ENCODE measurements around the gene SULF2. TPM values are rescaled to one million over a fixed set of nuclear protein-coding genes. Genes with fewer than 3 reads are reported as not detected.
A peak's percentile ranks its signal among the peaks of the same experiment; 100 is the strongest.

Gene SULF2
- total RNA-seq, 1 donor from 2014 or later: 40.4 TPM

DNA sequence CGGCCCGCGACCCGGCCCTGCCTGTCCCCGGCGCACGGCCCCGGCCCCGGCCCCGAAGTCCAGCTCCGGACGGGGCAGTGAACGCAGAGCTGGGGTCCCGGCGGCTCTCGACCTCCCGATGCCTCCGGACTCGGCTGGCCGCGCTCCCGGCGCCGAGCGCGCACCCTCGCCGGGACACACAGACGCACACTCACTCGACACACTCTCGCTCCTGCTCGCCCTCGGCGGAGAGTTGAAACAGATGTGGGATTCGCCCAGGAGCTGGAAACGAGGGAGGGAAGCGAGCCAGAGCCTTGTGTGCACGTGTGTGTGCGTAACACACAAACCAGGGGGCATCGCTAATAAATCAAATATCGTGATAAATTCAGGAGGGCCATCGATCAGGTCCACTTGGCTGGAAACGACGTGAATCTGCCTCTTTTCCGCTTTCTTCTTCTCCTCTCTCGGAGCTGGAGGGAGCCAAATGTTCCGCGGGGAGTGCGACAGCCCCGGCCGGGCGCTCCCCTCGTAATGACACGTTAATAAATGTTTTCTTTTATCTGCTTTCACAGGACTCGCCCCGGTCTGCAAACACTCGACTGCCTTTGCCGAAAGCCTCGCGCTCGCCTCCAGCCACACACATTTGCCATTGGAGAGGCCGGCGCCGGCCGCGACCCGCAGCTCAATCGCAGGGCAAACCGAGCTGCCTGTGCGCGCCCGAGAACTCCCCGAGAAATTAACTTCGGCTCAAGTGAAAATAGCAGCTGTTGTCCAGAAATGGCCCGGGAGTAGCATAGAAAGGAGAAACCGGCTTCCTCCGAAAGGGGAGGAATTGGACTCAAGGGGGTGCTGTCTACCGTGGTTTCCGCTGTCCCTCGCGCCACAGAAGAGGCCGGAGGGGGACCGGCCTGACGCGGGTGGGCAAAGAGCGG, 828 bp upstream of the SULF2 start:
- peaks cover 46% of the 10 kb centered on the region for H3K4me1 Mint-ChIP-seq (ENCODE audit: unreplicated experiment)
- H3K27ac Mint-ChIP-seq (ENCODE audit: unreplicated experiment): peak overlapping the region; percentile 83
- peaks cover 10% of the 10 kb centered on the region for H3K27me3 Mint-ChIP-seq (ENCODE audit: unreplicated experiment)
- H3K9me3 Mint-ChIP-seq (ENCODE audit: unreplicated experiment): no peaks in the 10 kb centered on the region
- TF ChIP-seq, protein P1, sequence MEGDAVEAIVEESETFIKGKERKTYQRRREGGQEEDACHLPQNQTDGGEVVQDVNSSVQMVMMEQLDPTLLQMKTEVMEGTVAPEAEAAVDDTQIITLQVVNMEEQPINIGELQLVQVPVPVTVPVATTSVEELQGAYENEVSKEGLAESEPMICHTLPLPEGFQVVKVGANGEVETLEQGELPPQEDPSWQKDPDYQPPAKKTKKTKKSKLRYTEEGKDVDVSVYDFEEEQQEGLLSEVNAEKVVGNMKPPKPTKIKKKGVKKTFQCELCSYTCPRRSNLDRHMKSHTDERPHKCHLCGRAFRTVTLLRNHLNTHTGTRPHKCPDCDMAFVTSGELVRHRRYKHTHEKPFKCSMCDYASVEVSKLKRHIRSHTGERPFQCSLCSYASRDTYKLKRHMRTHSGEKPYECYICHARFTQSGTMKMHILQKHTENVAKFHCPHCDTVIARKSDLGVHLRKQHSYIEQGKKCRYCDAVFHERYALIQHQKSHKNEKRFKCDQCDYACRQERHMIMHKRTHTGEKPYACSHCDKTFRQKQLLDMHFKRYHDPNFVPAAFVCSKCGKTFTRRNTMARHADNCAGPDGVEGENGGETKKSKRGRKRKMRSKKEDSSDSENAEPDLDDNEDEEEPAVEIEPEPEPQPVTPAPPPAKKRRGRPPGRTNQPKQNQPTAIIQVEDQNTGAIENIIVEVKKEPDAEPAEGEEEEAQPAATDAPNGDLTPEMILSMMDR (IDR thresholded peaks at IDR 0.05): peak; percentile 87
- no peaks in the 10 kb centered on the region for H3K36me3 Mint-ChIP-seq (ENCODE audit: unreplicated experiment)
- DNase-seq (ENCODE audit: extremely low spot score, unreplicated experiment): peak; percentile 91
- H3K4me3 Mint-ChIP-seq (ENCODE audit: unreplicated experiment): peak overlapping the region; percentile 84

DNA sequence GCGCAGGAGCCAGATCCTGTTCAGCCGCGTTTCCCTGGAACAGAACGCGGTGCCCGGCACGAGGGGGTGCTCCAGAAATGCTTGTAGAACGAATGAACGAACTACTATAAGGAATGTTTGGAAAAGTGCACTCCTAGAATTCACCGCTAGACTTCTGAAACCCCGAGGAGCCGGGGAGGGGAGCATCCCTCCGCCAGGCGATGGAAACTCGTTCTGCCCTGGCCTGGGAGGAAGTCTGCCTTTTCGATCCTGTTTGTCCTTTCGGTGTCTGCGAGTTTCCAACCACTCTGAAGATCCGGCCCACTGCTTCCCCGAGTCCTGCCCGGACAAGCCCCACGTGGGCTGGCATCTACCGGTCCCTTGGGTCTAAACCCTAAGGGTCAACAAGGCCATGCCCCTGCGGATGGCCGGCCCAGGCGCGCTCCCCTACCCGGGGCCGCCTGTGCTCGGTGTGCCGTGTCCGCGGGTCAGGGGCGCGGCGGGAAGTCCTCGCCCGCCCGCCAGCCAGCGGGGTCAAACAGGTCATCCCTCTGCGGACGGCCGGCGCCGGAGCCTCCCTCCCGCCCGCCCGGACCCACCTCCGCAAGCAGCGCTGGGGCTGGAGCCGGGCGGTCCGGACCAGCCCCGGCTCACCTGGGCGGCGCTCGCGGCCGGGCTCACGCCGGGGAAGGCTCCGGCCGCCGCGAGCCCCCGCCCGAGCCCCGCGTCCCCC, 526 bp downstream of the SULF2 start:
- Mint-ChIP-seq H3K27me3 (ENCODE audit: unreplicated experiment) (peaks cover 10% of the 10 kb centered on the region), H3K4me3 (ENCODE audit: unreplicated experiment) (peak overlapping the region; percentile 77), H3K4me1 (ENCODE audit: unreplicated experiment) (peaks cover 32% of the 10 kb centered on the region), H3K9me3 (ENCODE audit: unreplicated experiment) (no peaks in the 10 kb centered on the region), H3K36me3 (ENCODE audit: unreplicated experiment) (no peaks in the 10 kb centered on the region), H3K27ac (ENCODE audit: unreplicated experiment) (peak overlapping the region; percentile 45)
- TF ChIP-seq, protein P1 (IDR thresholded peaks at IDR 0.05): peak; percentile 47
- DNase-seq (ENCODE audit: extremely low spot score, unreplicated experiment): no peak

DNA sequence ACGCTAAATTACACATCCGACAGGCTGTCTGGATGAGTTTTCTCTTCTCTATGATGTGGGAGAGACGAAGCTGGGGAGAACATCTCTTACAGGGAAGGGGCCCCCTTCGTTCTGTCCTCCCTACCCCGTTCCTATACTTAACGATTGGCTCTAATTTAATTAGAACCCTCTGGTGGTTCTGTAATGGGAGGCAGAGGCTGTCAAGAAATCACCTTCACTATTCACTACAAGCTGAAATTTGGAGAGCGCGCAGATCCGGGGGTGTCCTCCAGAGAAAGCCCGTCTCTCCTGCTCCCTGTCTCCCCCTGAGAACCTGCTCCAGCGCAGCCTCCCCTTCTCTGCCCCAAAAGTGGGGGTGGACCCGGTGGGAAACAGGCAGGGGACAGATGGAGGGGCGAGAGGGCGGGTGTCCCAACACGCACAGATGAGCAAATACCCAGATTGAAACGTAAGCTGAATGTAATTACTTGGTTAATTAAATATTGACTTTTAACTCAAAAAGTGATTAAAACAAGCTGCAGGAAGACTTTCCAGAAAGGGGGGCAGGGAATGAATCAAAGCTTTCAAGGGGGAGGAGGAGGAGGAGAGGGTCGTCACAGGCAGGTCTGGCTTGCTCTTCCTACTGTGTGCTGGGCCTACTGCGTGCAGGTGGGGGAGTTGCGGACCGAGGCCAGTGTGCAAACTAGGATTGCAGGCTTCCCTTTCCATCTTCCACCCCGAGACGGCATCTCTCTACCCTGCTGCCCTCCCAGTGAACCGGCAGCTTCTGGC, 1.3 kb downstream of the SULF2 start:
- TF ChIP-seq, protein P1 (IDR thresholded peaks at IDR 0.05): no peak
- no peak for DNase-seq (ENCODE audit: extremely low spot score, unreplicated experiment)
- peak overlapping the region; percentile 45 for H3K27ac Mint-ChIP-seq (ENCODE audit: unreplicated experiment)
- H3K9me3 Mint-ChIP-seq (ENCODE audit: unreplicated experiment): no peaks in the 10 kb centered on the region
- peaks cover 10% of the 10 kb centered on the region for H3K27me3 Mint-ChIP-seq (ENCODE audit: unreplicated experiment)
- H3K4me1 Mint-ChIP-seq (ENCODE audit: unreplicated experiment): peaks cover 28% of the 10 kb centered on the region
- H3K36me3 Mint-ChIP-seq (ENCODE audit: unreplicated experiment): no peaks in the 10 kb centered on the region
- H3K4me3 Mint-ChIP-seq (ENCODE audit: unreplicated experiment): peak overlapping the region; percentile 77

DNA sequence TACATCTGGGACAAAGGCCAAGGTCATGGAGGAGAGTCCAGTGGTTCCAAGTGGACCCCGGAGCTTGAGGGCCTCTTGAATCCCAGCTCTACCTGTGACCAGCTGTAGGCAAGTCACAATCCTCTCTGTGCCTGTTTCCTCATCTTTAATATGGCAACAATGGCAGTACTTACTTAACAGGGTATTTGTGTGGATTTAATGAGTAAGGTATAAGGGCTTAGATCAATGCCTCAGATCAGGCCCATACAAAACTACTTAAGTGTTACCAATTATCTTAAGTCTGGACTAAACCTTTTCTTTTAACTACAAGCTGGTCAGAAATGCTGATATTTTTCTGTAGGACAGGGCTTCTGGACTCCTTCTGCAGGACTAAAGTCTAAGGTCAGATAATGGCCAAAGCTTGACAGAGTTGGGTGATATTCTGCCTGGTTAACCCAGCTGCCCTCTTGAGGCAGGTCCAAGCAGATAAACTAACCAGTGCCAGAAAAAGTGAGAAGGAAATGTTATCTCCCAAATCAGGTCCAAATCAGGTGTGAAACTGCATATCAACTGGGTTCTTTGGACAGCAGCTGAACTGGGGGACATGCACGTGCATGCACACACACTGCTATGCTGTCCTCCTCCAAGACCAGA, 2.2 kb downstream of the SULF2 start:
- no peak overlapping the region for H3K27ac Mint-ChIP-seq (ENCODE audit: unreplicated experiment)
- peaks cover 8% of the 10 kb centered on the region for H3K27me3 Mint-ChIP-seq (ENCODE audit: unreplicated experiment)
- no peak overlapping the region for H3K4me3 Mint-ChIP-seq (ENCODE audit: unreplicated experiment)

More for the DNA sequence above, 2.2 kb downstream of the SULF2 start:
- Mint-ChIP-seq H3K36me3 (ENCODE audit: unreplicated experiment) (no peaks in the 10 kb centered on the region), H3K9me3 (ENCODE audit: unreplicated experiment) (no peaks in the 10 kb centered on the region), H3K4me1 (ENCODE audit: unreplicated experiment) (peaks cover 35% of the 10 kb centered on the region)
- no peak for DNase-seq (ENCODE audit: extremely low spot score, unreplicated experiment)
- TF ChIP-seq, protein P1 (IDR thresholded peaks at IDR 0.05): no peak

All from osteocyte (in vitro differentiated cells).